Body of pancreas (tissue), 4 donors: ENCODE data around the gene ADAD2.

ENCODE experiments used
- CTCF ChIP-seq, 7 experiments: fragments of 450-650 bp in 4 of 7; fragments of 200-600 bp in 3 of 7; sonication (generic) in 3 of 7; IDR thresholded peaks; one replicate each; pipeline ENCODE4 v1.5.1; 2016 to 2019; ENCODE audit warnings: antibody characterized with exemption in 7 of 7
- POLR2A ChIP-seq, 3 donors: fragments of 450-650 bp; IDR thresholded peaks; one replicate each; pipeline ENCODE4 v1.6.1; 2016; ENCODE audit warnings: antibody characterized with exemption in 3 of 3, mild to moderate bottlenecking in 2 of 3

- TF ChIP-seq POLR2A (IDR thresholded peaks at IDR 0.05) (no peak), CTCF (IDR thresholded peaks at IDR 0.05) (no peak)
Observed at GRCh38 chr16:84178892-84179611, 11.9 kb upstream of the ADAD2 start.
